Activated CD4-positive, alpha-beta T cell treated with anti-CD3 and anti-CD28 coated beads, Interleukin-10, Interleukin-2, amounts not matched to agents 100 ng/mL and 50 ng/mL, durations not matched to agents 16 hours and 8 hours (primary cell): Measurements from ENCODE around the gene HS3ST4.

Source experiments
- DNase-seq: peaks from one replicate; pipeline ENCODE4 v3.0.0-alpha.2; 2020

HS3ST4 gene

DNA sequence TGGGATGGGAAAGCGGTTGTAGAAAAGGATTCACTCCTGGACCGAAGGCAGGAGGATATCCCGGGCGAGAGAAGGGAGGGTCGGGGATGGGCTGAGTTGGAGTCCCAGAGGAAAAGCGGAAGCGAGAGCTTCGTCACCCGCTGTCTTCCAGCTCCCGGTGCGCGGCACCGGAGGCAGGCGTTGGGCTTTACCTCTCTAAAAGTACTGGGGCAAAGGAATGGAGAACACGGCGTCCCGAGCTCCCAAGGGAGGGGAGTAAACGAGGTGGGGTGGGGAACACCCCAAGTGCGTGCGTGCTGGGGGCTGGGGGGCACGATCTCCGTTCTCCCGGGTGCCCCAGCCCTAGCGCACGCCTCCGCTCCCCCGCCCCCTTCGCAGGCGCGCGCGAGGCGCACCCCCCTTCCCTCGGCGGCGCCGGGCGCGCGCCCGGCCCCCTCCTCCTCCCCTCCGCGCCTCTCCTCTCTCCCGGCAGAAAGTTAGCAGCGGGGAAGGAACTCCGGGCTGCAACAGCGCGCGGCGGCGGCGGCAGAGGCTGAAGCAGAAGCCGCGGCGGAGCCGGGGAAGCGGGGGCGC is at the start of gene HS3ST4:
TSS of gene HS3ST4 (plus strand) at position 441 of the 573 bp plus-strand sequence.
- no peak for DNase-seq

DNA sequence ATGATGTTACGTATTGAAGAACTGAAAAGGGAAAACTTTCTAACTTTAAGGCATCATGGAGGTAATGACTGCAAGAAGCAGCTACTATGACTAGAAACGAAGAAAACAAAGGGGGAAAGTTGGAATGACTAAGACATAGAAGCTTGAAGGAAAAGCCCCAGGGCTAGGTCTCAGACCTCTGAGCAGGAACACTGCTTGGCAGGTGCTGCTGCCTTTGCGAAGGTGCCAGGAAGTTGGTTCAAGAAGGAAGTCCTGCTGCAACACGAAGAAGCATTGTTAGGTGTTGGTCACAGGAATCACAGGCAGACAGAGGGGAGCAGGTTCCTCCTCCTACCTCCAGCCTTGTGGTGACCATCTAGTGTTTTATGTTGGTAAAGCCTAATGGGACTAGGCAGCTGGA is 48.1 kb upstream of the HS3ST4 start:
- DNase-seq: no peak

DNA sequence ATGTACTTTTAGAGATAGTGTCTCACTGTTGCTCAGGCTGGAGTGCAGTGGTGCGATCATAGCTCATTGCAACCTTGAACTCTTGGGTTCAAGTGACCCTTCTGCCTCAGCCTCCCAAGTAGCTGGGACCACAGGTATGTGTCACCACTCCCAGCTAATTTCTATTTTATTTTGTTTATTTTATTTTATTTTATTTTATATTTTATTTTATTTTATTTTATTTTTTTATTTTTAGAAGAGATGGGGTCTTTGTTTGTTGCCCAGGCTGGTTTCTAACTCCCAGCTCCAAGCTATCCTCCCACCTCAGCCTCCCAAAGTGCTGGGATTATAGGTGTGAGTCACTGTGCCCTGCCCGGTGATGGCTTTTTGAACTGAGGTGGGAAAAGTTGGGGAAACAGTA is 35.1 kb upstream of the HS3ST4 start:
- no peak for DNase-seq

DNA sequence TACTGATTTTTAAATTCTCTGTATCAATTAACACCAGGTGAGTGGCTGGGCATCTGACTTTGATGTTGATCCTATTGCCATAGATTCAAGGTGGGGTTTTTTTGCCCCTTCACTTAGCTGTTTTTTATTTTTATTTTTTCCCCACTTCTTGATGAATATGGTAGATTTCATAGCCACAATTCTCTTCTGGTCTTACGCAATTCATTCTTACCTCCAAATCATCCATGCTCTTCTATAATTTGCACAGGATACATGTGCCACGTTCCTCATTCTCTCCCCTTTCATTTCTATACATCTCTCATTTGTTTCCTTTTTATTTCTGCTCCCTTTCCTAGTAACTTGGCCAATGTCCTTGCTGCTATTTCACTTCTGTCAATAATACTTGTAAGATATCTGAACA is 14.9 kb upstream of the HS3ST4 start:
- DNase-seq: no peak

DNA sequence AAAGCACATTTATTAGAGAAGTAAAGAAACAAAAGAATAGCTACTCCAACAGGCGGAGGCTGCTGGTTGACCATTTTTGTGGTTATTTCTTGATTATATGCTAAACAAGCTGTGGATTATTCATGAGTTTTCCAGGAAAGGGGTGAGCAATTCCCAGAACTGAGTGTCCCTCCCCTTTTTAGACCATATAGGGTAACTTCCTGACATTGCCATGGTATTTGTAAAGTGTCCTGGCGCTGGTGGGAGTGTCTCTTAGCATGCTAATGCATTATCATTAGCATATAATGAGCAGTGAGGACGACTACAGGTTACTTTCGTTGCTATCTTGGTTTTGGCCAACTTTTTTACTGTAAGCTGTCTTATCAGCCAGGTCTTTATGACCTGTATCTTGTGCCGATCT is 12.2 kb upstream of the HS3ST4 start:
- no peak for DNase-seq

DNA sequence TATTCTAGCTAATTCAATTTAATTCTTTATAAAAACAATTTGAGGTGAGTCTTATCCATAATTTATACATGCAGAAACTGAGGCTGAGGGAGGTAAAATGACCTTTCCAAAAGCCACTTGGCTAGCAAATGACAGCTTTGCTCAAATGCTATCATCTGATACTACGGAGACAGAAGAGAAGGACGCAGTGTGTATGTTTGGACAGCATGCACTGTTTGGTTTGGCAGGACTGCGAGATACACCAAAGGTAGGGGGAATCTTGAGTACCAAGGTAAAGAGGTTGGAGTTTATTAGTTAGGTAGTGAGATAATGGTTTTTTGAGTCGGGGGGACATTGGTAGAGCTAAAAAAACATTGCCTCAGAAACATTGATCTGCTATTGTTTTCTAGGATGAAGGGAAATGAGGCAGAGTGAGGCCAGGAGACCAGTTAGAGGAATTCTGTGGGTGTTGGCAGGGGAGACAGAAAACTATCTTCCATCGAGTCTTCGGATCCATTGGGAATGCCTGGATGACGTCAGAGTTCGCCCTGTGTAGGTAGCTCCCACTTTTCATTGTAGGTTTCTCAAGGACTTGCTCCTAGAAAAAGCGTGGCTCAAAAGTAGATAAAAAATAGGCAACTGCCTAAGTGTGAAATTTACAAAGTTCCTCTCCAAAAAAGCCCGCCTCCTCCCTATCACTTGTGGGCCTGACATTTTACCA is 2.5 kb upstream of the HS3ST4 start:
- no peak for DNase-seq

DNA sequence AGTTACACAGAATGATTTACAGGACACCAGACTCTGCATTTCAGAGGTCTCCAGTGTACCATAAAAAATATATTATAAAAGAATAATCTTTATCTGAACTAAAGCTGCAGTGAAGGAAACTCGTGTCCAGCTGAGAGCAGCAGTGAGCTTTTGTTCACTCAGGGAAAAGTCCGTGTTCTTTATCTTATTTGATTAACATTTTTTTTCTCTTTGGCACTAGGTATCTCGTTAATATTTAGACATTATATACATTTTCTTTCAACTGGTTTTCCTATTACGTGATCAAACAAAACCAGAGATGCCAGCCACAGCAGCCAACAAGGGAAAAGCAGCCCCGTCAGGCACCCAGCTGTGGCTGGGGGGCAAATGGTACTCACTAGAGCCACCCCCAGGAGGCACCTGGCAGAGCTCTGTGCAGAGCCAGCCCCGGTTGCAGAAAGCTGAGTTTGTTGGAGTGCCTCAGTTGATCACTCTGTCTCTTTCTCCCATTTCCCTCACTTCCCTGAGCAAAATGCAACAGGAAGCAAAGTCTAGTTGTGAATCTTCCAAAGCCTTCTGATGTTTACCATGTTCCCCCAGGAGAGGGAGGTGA is 1.1 kb upstream of the HS3ST4 start:
- no peak for DNase-seq

DNA sequence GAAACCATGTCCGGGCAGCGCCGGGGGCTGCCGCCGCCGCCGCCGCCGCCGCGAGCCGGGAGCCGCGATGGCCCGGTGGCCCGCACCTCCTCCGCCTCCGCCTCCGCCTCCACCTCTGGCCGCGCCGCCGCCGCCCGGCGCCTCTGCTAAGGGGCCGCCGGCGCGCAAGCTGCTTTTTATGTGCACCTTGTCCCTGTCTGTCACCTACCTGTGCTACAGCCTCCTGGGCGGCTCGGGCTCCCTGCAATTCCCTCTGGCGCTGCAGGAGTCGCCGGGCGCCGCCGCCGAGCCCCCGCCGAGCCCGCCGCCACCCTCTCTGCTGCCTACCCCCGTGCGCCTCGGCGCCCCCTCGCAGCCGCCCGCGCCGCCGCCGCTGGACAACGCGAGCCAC is 587 bp downstream of the HS3ST4 start:
- no peak for DNase-seq

DNA sequence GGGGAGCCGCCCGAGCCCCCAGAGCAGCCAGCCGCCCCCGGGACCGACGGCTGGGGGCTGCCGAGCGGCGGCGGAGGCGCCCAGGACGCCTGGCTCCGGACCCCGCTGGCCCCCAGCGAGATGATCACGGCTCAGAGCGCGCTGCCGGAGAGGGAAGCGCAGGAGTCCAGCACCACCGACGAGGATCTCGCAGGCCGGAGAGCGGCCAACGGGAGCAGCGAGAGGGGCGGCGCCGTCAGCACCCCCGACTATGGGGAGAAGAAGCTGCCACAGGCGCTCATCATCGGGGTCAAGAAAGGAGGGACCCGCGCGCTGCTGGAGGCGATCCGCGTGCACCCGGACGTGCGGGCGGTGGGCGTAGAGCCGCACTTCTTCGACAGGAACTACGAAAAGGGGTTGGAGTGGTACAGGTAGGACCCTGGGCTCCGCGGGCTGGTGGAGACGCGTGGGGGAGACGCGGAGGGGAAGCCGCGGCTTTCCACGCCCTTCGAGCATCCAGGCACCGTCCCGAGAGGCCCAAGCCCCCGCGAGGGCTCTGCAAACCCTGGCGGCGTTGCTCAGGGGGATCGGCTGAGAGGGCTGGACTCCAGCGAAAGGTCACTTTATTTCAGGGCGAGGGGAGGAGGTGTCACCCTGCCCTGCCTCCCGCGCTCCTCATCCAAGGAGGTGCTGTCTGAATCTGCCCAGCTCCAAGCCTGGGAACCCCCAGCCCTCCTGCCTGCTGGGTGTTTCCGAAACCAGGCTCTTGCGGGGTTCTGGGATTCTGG is 1.2 kb downstream of the HS3ST4 start:
- no peak for DNase-seq

DNA sequence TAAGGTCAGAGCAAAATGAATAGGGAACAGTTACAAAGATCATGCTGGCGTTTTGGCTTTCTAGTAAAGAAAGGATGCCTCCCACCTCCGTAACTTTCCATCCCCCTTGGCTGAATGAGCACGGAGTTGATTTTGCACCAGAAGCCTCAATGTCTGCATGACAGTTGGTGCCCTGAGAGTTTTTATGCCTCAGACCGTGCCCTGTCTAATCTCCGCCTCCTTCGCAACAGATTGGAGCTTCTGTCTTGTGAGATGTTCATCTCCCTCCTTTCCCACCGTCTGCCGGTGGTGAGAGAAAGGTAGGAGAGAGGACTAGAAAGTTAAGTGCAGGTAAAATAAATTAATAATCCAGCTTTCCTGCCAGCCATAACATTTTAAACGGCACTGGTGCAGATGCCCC is 1.9 kb downstream of the HS3ST4 start:
- no peak for DNase-seq

DNA sequence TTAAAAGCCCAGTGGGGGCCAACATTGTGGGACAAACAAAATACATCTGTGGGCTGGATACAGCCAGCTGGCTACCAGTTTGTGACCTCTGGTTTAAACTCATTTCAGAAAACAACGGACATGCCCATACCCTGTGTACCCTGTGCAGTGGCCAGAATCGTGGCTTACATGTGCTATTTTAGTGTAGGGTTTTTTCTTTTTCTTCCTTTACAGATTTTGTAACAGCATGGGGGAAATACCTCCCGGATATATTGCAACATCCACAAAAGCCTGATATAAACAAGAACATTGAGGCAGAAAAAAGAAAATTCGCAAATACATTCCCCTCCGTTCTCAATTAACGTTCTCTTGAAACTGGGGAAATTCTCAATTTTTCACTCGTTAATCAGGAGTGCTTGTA is 7.3 kb downstream of the HS3ST4 start:
- DNase-seq: no peak

DNA sequence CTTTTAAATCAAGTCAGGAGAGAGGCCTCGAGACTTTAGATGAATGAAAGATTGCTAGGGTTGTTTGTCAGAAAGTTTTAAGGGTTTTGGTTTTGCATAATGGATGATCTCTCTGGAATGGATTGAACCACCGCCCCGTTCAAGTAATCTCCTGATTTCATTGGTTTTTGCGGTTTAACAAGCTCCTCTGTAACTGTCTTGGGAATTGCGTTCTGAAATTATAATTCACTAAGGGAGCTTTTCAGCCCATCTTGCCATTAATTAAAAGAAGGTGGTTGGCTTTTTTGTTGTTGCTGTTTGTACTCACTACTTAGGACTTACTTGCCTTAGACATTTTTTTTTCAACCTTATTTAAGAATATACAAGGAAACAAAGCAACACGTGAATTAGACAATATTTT is 8.8 kb downstream of the HS3ST4 start:
- DNase-seq: no peak

DNA sequence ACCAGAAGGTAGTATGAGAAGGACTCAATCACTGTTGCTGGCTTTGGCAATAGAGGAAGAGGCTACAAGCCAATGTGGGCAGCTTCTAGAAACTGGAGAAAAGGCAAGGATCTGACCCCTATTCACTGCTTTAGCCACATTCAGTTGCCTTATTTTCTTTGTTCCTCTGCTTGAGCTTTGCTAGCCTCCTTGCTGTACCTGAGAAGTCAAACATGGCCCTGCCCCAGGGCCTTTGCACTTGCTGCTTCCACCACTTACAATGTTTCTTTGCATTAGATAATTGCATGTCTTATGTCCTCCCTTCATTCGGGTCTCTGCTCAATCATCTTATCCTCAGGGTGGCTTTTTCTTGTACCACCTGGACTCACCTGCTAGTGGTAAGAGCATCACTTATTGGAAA is 15.8 kb downstream of the HS3ST4 start:
- DNase-seq: no peak

DNA sequence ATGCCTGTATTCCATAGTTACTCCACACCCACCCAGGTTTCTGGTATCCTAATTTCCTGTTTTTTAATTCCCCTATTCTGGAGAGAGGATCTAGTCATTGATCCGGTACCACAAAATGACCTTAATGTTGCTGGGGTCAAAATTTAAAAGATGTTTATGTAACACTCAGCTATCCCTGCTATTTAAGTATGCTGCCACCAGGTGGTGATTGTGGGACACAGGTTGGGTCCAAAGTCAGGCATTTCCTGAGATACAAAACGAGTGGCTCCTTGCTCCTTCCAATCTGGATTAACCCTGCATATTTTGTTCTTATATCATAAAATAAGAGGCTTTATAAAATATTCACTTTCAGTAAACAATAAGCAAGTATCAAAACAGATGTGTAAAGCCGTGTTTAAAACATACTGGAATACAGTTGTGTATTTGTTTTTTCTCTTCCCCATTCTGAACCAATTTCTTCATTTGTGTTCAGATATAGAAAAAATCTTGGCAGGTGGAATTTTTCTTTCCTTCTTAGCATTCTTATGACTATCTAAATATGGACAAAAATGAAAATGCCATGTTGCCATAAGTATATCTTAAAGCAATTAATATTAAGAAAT is 16.3 kb downstream of the HS3ST4 start:
- peak; percentile 33 for DNase-seq

DNA sequence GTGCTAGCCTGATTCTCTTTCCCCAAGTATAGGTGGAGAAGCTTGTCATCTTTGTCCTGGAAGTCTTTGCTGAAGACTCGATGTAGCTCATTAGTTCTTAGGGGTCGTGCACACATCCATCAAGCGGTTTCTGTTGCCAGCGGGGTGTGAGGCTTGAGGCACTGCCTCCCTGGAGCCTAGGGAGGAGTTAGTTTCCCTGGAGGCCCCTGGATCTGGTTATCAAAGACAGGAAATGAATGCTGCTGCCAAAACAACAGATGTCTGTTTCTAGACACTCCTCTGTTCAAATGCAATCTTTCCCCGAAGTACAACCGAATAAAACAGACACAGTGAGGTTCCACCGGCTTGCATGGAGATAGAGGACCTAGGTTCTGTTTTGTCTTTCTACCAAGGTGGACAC is 17.5 kb downstream of the HS3ST4 start:
- DNase-seq: no peak

DNA sequence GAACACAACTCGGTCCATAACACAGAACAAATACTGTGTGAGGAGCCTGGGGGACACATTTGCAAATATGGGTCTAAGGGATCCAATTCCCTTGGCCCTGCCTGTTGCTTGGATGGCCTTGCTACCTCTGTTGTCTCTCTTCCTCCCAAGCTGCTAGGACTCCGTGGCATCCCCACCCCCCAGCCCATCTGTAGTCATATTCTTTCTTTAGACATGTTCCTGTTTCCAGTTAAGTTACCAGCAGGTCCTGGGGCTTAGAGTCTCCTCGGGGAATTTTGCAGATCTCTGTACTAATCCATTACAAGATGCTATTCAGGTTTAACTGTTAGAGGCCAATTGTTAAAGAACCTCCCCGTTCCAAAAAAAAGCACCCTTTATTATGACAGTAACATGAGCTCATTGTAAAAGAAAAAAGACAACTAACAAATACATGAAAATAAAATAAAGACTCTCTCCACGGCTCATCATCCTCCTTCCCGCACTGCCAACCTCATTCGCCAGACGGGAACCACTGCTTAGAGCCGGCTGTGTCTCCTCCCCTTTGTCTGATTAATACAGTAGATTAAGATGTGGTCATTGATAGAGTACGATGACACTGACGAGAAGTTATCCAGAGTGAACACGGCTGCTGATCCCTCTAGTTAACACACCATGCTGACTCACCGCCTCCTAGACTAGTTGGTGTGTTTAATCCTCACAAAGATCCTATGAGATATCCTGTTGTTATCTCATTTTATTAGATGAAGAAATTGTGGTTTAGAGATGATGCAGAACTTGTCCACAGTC is 22.2 kb downstream of the HS3ST4 start:
- no peak for DNase-seq

DNA sequence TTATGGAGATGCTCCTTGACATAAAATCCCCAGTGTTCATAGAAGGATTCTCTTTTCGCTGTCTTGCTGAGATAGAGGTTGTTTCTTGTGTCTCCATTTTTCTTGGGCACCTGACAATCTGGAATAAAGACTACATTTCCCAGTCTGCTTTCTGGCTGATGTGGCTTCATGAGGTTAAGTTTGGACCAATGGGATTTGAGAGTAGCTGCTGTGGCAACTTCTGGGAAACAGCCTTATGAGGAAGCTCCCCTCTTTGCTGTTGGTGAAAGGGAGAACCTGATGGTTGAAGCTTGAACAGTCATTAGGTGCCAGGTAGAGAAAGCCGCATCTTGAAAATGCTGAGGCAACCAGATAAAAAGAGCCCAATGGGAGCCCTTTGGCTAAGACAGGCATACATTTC is 24.4 kb downstream of the HS3ST4 start:
- no peak for DNase-seq

DNA sequence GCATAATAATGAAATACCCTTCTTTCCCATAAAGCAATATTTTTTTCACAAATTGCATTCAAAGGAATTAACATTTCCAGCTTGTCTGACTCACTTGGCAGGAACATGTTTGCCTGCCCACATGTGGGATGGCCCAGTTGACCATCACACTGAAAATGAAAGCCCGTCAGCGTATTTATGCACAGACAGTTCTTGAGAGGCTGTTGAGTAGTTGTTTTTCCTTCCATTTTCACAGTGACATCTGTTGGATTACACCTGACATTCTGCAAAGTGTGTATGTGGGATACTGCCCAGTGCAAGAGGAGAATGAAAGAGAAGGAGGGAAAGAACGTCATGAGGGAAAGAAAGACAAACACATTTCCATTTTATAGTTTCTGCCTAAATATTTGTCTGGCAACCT is 29.7 kb downstream of the HS3ST4 start:
- DNase-seq: no peak

DNA sequence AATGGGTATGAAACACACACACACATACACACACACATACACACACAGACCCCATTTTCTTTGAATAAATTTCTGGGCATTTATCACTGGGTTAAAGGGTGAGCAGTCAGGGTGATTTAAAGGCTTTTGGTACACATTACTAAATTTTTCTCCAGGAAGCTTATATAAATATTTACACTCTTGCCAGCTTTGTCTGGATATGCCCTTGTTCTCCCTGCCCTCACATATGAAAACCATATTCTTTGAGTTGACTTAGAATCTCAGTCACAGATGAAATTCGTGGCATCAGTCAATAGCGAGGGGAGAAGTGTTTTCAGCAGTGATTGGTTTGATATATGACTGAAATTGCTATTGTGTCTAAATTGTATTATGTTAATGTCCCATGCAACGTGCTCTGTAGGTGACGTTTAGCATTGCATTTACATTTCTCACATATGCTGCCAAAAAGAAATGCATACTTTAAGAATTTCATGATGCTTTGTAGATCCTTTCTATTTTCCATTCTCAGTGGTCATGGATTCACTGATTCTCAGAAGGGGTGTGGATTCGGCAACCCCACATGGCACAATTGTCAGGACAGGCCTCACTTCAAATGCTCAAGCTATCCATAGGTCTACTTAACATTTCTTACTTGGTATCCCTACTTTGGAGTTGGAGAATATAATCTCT is 34.8 kb downstream of the HS3ST4 start:
- no peak for DNase-seq

DNA sequence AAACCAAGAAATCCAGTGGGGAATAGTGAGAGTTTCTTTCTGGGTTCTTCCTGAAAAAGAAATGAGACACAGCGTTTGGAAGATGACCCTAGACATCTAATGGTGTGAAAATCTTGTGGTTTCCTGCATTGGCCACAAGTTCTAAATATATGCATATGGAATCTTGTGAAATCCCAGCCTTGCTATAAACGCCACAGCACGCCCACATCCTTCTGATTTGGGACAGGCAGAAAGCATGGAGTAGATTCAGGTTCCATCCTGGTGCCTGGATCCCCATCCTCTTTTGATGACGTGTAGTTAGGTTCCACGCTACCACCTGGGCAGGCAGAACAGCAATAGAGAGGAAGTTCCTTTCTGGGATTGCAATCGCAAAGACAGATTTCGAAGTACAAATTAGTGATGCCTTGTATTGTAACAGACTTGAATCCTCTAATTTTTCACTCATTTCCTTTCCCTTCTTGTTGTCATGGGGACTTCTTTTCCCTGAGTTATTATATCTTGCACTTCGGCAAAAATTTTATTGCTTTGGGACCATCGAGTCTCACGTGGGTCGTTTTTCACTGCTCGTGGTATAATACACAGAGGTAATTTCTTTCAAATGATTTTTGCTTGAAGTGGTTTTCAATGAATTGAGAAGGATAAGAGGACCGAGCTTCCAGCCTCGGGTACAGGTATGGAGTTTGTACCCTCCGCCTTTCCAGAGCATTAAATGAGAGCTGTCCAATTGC is 37.6 kb downstream of the HS3ST4 start:
- no peak for DNase-seq

DNA sequence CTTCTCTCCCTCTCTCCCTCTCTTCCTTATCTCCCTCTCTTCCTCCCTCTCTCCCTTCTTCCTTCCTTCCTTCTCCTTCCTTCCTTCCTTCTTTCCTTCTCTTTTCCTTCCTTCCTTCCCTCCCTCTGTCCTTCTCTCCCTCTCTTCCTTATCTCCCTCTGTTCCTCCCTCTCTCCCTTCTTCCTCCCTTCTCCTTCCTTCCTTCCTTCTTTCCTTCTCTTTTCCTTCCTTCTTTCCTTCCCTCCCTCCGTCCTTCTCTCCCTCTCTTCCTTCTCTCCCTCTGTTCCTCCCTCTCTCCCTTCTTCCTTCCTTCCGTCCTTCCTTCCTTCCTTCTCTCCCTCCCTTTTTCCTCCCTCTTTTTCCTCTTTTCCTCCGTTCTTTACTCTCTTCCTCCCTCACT is 38.6 kb downstream of the HS3ST4 start:
- DNase-seq: no peak
